HepG2 (cell line): ENCODE data around the gene BCO2. TPM values are rescaled to one million over a fixed set of nuclear protein-coding genes. Genes with fewer than 3 reads are reported as not detected.

Source experiments
- ATAC-seq: fragments of 200-7000 bp; cut with Tn5 transposase; 3 replicates; pipeline ENCODE4 v1.9.1; 2020; ENCODE audit warnings: mild to moderate bottlenecking, moderate library complexity
- BruUV-seq: library from RNA; stranded (reverse); fragments of 400-500 nt; replicated peaks from 2 replicates; lab custom pipeline; 2021; lab: Mats Ljungman, UMichigan
- CTCF ChIA-PET: fragments of 300-600 bp; formaldehyde crosslinking; extraction: SDS; loops from one replicate; lab custom pipeline; 2021; ENCODE audit warnings: low total read pairs, inconsistent platforms, low intra/inter-chr PET ratio; lab: Yijun Ruan, JAX
- POLR2A ChIA-PET: fragments of 350-600 bp; sonication (Branson Sonifier 250); formaldehyde crosslinking; loops from one replicate; lab custom pipeline; 2020; ENCODE audit warnings: antibody characterized with exemption, inconsistent platforms; lab: Yijun Ruan, JAX
- DNase-seq: peaks from one replicate; pipeline ENCODE4 v3.0.0-alpha.2; 2015; ENCODE audit warnings: low spot score
- FAIRE-seq: peaks from 3 replicates; lab custom pipeline; 2011; peaks lifted over from hg19 to GRCh38; lab: Jason Lieb, UNC
- H2AFZ ChIP-seq: one replicate; pipeline ENCODE4 v1.6.1; 2011; ENCODE audit warnings: low read length, inconsistent platforms
- H3K27ac ChIP-seq: fragments of 300-600 bp; 3 replicates; pipeline ENCODE4 v1.8.0; 2011; ENCODE audit warnings: mixed run types, mild to moderate bottlenecking, mixed read lengths, low read length, inconsistent platforms; ENCODE audit not compliant: insufficient read depth; ENCODE audit errors: extremely low read length
- H3K27me3 ChIP-seq, 2 experiments: fragments of 200-600 bp in 1 of 2; 2 replicates in 1 of 2; 3 replicates in 1 of 2; pipeline versions ENCODE4 v1.6.0 to v1.8.0; 2011; ENCODE audit warnings: low read length in 2 of 2, mild to moderate bottlenecking in 2 of 2, moderate library complexity in 2 of 2, inconsistent platforms in 1 of 2; ENCODE audit not compliant: insufficient read depth in 2 of 2, control insufficient read depth in 1 of 2
- H3K36me3 ChIP-seq, 2 experiments: fragments of 200-600 bp in 1 of 2; replicated peaks in 1 of 2; 2 replicates in 1 of 2; 3 replicates in 1 of 2; pipeline versions ENCODE4 v1.5.1 to v1.8.0; 2011; ENCODE audit warnings: low read length in 2 of 2, inconsistent platforms in 1 of 2; ENCODE audit not compliant: insufficient read depth in 2 of 2, control insufficient read depth in 1 of 2
- H3K4me1 ChIP-seq: 2 replicates; pipeline ENCODE4 v1.5.1; 2012; ENCODE audit warnings: low read length, inconsistent platforms; ENCODE audit not compliant: insufficient read depth
- H3K4me2 ChIP-seq: 2 replicates; pipeline ENCODE4 v1.6.0; 2011; ENCODE audit warnings: low read depth, low read length, inconsistent platforms
- H3K4me3 ChIP-seq, 3 experiments: fragments of 200-600 bp in 1 of 3; sonication (generic), shearing (Covaris generic) in 1 of 3; replicated peaks in 1 of 3; 2 replicates each; pipeline ENCODE4 v1.5.1; 2011 to 2016; ENCODE audit warnings: low read length in 3 of 3, inconsistent platforms in 2 of 3, low read depth in 2 of 3, mild to moderate bottlenecking in 2 of 3, control low read depth in 1 of 3, mixed read lengths in 1 of 3; ENCODE audit not compliant: insufficient read depth in 1 of 3
- H3K79me2 ChIP-seq: one replicate; pipeline ENCODE4 v1.6.1; 2011; ENCODE audit warnings: low read length, inconsistent platforms; ENCODE audit not compliant: insufficient read depth
- H3K9ac ChIP-seq: 2 replicates; pipeline ENCODE4 v1.6.0; 2011; ENCODE audit warnings: mild to moderate bottlenecking, low read depth, low read length, inconsistent platforms; ENCODE audit not compliant: insufficient read depth
- H3K9me3 ChIP-seq: 2 replicates; pipeline ENCODE4 v1.5.1; 2012; ENCODE audit warnings: mild to moderate bottlenecking, low read length
- H4K20me1 ChIP-seq: 2 replicates; pipeline ENCODE4 v1.6.0; 2011; ENCODE audit warnings: inconsistent platforms, mild to moderate bottlenecking, low read length, moderate library complexity; ENCODE audit not compliant: insufficient read depth
- ATF7 ChIP-seq, 2 experiments: fragments of 450-650 bp in 1 of 2; sonication (generic) in 1 of 2; formaldehyde crosslinking in 1 of 2; IDR thresholded peaks; 2 replicates each; pipeline versions ENCODE4 v1.4.0 to v1.6.1; 2016 to 2020; ENCODE audit warnings: antibody characterized with exemption in 1 of 2, mild to moderate bottlenecking in 1 of 2, missing genetic modification reagents in 1 of 2
- ELF4 ChIP-seq: sonication (generic); formaldehyde crosslinking; IDR thresholded peaks from 2 replicates; pipeline ENCODE4 v1.5.0; 2020; ENCODE audit warnings: missing genetic modification reagents, mild to moderate bottlenecking, moderate library complexity, borderline replicate concordance
- ETV6 ChIP-seq: sonication (generic); formaldehyde crosslinking; conservative IDR thresholded peaks from 2 replicates; pipeline ENCODE4 v1.4.0; 2020; ENCODE audit warnings: missing genetic modification reagents
- FOXC1 ChIP-seq: sonication (generic); formaldehyde crosslinking; IDR thresholded peaks from 2 replicates; pipeline ENCODE4 v1.8.0; 2022; ENCODE audit warnings: mild to moderate bottlenecking, missing genetic modification reagents, borderline replicate concordance
- IKZF4 ChIP-seq: sonication (generic); formaldehyde crosslinking; IDR thresholded peaks from 2 replicates; pipeline ENCODE4 v1.5.1; 2020; ENCODE audit warnings: borderline replicate concordance, mild to moderate bottlenecking, low read depth, missing genetic modification reagents; ENCODE audit errors: not compliant biosample characterization
- MAZ ChIP-seq, 2 experiments: sonication (generic) in 1 of 2; formaldehyde crosslinking in 1 of 2; IDR thresholded peaks; 2 replicates each; pipeline versions ENCODE4 v1.5.0 to v1.6.1; 2012 to 2020; ENCODE audit warnings: low read depth in 2 of 2, mild to moderate bottlenecking in 2 of 2, borderline replicate concordance in 1 of 2, improper control_type of control experiment in 1 of 2, low read length in 1 of 2, missing genetic modification reagents in 1 of 2, moderate library complexity in 1 of 2
- MBD4 ChIP-seq: IDR thresholded peaks from 2 replicates; pipeline ENCODE4 v1.6.1; 2012; ENCODE audit warnings: low read length, inconsistent platforms, borderline replicate concordance
- MYNN ChIP-seq: sonication (generic); formaldehyde crosslinking; IDR thresholded peaks from 2 replicates; pipeline ENCODE4 v1.4.0; 2020; ENCODE audit warnings: mild to moderate bottlenecking, low read depth, missing genetic modification reagents
- NR0B2 ChIP-seq: sonication (generic); formaldehyde crosslinking; IDR thresholded peaks from 2 replicates; pipeline ENCODE4 v1.4.0; 2020; ENCODE audit warnings: mild to moderate bottlenecking, missing genetic modification reagents
- NR2F1 ChIP-seq, 2 experiments: fragments of 450-650 bp in 1 of 2; formaldehyde crosslinking in 1 of 2; IDR thresholded peaks; 2 replicates each; pipeline versions ENCODE4 v1.5.0 to v1.6.1; 2016 to 2020; ENCODE audit warnings: mild to moderate bottlenecking in 1 of 2, missing compliant biosample characterization in 1 of 2, missing genetic modification reagents in 1 of 2, moderate library complexity in 1 of 2
- NR2F6 ChIP-seq, 2 experiments: IDR thresholded peaks; 2 replicates each; pipeline ENCODE4 v1.6.1; 2016; ENCODE audit warnings: antibody characterized with exemption in 1 of 2, mild to moderate bottlenecking in 1 of 2
- PHF5A ChIP-seq: IDR thresholded peaks from one replicate; pipeline ENCODE4 v1.6.1; 2018; ENCODE audit warnings: low read depth, missing genetic modification reagents; ENCODE audit not compliant: unreplicated experiment
- SRF ChIP-seq: IDR thresholded peaks from 2 replicates; pipeline ENCODE4 v1.6.1; 2011; ENCODE audit warnings: mild to moderate bottlenecking, low read depth, low read length, moderate library complexity
- SYNCRIP ChIP-seq: fragments of 200-400 bp; formaldehyde crosslinking; IDR thresholded peaks from 2 replicates; pipeline ENCODE4 v1.6.1; 2018; ENCODE audit warnings: mild to moderate bottlenecking, low read depth, low read length; ENCODE audit not compliant: insufficient read depth
- ZNF138 ChIP-seq: sonication (generic); formaldehyde crosslinking; IDR thresholded peaks from 2 replicates; pipeline ENCODE4 v1.5.0; 2020; ENCODE audit warnings: mild to moderate bottlenecking, low read depth, missing genetic modification reagents
- ZNF747 ChIP-seq: sonication (generic); formaldehyde crosslinking; IDR thresholded peaks from 2 replicates; pipeline ENCODE4 v1.8.1; 2023; ENCODE audit warnings: missing genetic modification reagents, mild to moderate bottlenecking, borderline replicate concordance
- ZSCAN29 ChIP-seq: sonication (generic); formaldehyde crosslinking; conservative IDR thresholded peaks from 2 replicates; pipeline ENCODE4 v1.4.0; 2020; ENCODE audit warnings: mild to moderate bottlenecking, missing genetic modification reagents
- WGBS: methylation state at CpG from one replicate; pipeline ENCODE4 v1.1.6; 2017; ENCODE audit warnings: low lambda C conversion rate; 5-methylcytosine and 5-hydroxymethylcytosine counted together
- in situ Hi-C: cut with HindIII; loops from 2 replicates; pipeline ENCODE4 v1.10.0; 2017; ENCODE audit warnings: low pct_unique_long_range_greater_than_20kb; ENCODE audit not compliant: extremely low pct_ligation_motif_present
- intact Hi-C: fragments of 100-400 bp; cut with micrococcal nuclease; formaldehyde crosslinking; loops from one replicate; pipeline ENCODE4 v1.10.0; 2022; ENCODE audit not compliant: unreplicated experiment
- polyA plus RNA-seq, 8 experiments: library from polyadenylated mRNA; depleted of rRNA in 3 of 8; stranded (reverse) in 7 of 8; unstranded in 1 of 8; fragments of >200 nt; fragmentation: Illumina TruSeq in 4 of 8; extraction: Trizol in 4 of 8; gene quantifications; 2 replicates each; pipeline versions ENCODE4 v1.2.1 to v1.2.3, GENCODE V29; 2011 to 2016; ENCODE audit warnings: low read depth in 4 of 8, missing spikeins in 1 of 8, mixed read lengths in 1 of 8; ENCODE audit not compliant: insufficient read depth in 1 of 8
- total RNA-seq, 5 experiments: library from RNA; depleted of rRNA; stranded (reverse); fragments of >200 nt; fragmentation: Illumina TruSeq; extraction: Trizol; gene quantifications; 2 replicates each; pipeline ENCODE4 v1.2.3, GENCODE V29; 2016; ENCODE audit warnings: low read depth in 1 of 5

The BCO2 gene
- total and polyA plus RNA-seq, 2 of the 13 experiments (the other 11 are each of a cell fraction or from before 2014, with no cell fraction given): 0.38 to 0.58 TPM

DNA sequence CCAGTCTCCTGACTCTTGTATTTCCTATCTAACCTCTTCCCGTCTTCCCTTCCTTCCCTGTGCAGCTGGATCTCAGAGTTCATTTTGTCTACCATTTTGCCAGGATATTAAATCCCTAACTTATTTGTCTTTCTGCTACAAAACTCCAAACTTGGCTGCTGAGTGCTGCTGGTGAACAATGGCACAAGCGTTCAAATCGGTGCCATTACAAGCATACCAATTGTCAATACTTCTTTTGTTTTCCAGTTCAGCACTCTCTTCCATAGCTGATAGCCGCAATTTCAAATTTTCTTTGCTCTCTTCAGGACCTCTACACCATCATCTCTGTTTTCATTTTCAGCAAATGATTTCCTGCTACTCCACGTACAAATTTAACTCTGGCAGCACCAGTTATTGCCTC is 24.8 kb upstream of the BCO2 start:
- CTCF ChIA-PET: no interaction called here
- H3K79me2 ChIP-seq: no peaks in the 10 kb centered on the region
- no peak overlapping the region for H3K27ac ChIP-seq
- H3K9ac ChIP-seq: no peak overlapping the region
- no peaks in the 10 kb centered on the region for H3K4me1 ChIP-seq
- H3K4me2 ChIP-seq: no peak overlapping the region
- no peak for FAIRE-seq
- no peak for DNase-seq
- intact Hi-C loops: no loop called here
- H2AFZ ChIP-seq: no peak overlapping the region
- WGBS: 84% methylated on average over 5 of the region's 5 CpGs
- no peaks in the 10 kb centered on the region for H4K20me1 ChIP-seq
- in situ Hi-C loops: no loop called here
- BruUV-seq: no TSS peak
- no peaks in the 10 kb centered on the region for H3K27me3 ChIP-seq
- TF ChIP-seq ZSCAN29: no peak
- TF ChIP-seq NR2F6 (IDR thresholded peaks at IDR 0.05): no peak
- no peak for TF ChIP-seq NR2F6 (CRISPR knock-in tag; IDR thresholded peaks at IDR 0.05)
- no peak for TF ChIP-seq NR0B2
- TF ChIP-seq, all 625 proteins: peak for 0
- no peaks in the 10 kb centered on the region for H3K9me3 ChIP-seq
- no peak for ATAC-seq
- POLR2A ChIA-PET: no interaction called here
- H3K36me3 ChIP-seq: no peaks in the 10 kb centered on the region
- H3K4me3 ChIP-seq: no peak overlapping the region

DNA sequence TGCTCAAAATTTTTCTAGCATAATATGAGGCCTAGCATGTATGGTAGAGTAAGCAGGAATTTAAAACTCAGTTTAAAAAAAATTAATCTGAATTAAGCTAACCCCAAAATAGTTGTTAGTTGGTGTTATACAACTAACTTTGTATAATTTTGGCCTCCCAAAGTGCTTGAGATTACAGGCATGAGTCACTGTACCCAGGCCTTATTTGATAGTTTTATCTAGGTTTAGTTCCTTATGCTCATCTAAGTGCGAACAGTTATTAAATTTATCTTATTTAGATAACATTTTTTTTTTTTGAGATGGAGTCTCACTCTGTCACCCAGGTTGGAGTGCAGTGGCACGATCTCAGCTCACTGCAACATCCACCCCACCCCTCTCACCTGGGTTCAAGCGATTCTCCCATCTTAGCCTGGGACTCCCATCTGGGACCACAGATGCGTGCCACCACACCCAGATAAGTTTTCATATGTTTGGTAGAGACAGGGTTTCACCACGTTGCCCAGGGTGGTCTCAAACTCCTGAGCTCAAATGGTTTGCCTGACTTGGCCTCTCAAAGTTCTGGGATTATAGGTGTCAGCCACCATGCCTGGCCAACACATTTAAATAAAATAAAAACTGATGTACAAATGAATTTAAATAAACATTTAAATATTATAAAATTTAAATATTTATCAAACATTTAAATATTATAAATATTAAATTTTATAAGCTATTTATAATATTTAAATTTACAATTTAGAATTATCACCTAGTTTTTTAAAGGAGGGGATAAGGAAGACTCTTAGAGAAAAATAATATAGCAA is 19.0 kb upstream of the BCO2 start:
- Histone ChIP-seq H3K27ac (no peak overlapping the region), H3K9ac (no peak overlapping the region), H3K79me2 (no peaks in the 10 kb centered on the region), H3K4me1 (peaks cover 20% of the 10 kb centered on the region), H3K9me3 (no peaks in the 10 kb centered on the region), H3K36me3 (no peaks in the 10 kb centered on the region), H2AFZ (no peak overlapping the region), H3K4me3 (no peak overlapping the region), H4K20me1 (no peaks in the 10 kb centered on the region), H3K27me3 (no peaks in the 10 kb centered on the region), H3K4me2 (no peak overlapping the region)
- CTCF ChIA-PET: no interaction called here
- no peak for DNase-seq
- no TSS peak for BruUV-seq
- POLR2A ChIA-PET: interaction anchor here (1.2 kb wide), 1 partner anchor 42 kb away, joined by 3 read pairs; no protein-coding TSS in a partner anchor
- no peak for FAIRE-seq
- no peak for ATAC-seq
- intact Hi-C loops: no loop called here
- WGBS: 92% methylated on average over 5 of the region's 5 CpGs
- in situ Hi-C loops: no loop called here
- no peak for TF ChIP-seq FOXC1 (CRISPR knock-in tag)
- TF ChIP-seq SRF: no peak
- TF ChIP-seq MYNN (CRISPR knock-in tag): no peak
- no peak for TF ChIP-seq MBD4
- TF ChIP-seq SYNCRIP: no peak
- TF ChIP-seq ZNF138 (CRISPR knock-in tag): no peak
- TF ChIP-seq NR2F1 (CRISPR knock-in tag; IDR thresholded peaks at IDR 0.05): no peak
- no peak for TF ChIP-seq MAZ (IDR thresholded peaks at IDR 0.05; ENCODE audit: borderline replicate concordance, low read depth, low read length)
- TF ChIP-seq MAZ (CRISPR knock-in tag; IDR thresholded peaks at IDR 0.05; ENCODE audit: low read depth): no peak
- no peak for TF ChIP-seq ATF7 (IDR thresholded peaks at IDR 0.05)
- no peak for TF ChIP-seq ATF7 (CRISPR knock-in tag; IDR thresholded peaks at IDR 0.05)
- TF ChIP-seq IKZF4 (CRISPR knock-in tag): no peak
- no peak for TF ChIP-seq ZNF747 (CRISPR knock-in tag)
- no peak for TF ChIP-seq ELF4 (CRISPR knock-in tag)
- TF ChIP-seq PHF5A (CRISPR knock-in tag): no peak
- TF ChIP-seq ETV6 (CRISPR knock-in tag): no peak
